ENCODE results near the gene TMEM181. TPM values are rescaled to one million over a fixed set of nuclear protein-coding genes. Genes with fewer than 3 reads are reported as not detected.

The TMEM181 gene
- total and polyA plus RNA-seq, 2 of the 13 experiments (the other 11 are each of a cell fraction or from before 2014, with no cell fraction given), result 59.1 to 108 TPM

DNA sequence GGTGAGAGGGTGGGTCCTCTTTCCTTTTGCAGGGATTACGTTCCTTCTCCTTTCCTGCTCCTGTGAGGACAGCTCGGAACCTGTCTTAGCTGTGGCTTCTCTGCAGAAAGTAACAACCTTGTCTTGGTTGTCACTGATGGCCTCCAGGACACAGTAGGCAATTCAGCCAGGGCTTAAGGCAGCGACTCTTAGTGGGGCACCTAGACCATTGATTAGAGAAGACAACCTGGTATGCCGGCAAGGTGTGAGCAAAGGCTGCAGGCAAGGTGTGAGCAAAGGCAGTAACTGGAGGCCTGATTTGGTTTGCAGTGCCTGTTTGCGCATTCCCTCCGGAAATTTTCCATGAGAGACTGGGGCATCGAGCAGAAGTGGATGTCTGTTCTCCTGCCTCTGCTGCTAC, 47.0 kb downstream of the TMEM181 start:
- 96% methylated on average over 7 of the region's 7 CpGs for WGBS (ENCODE audit: low lambda C conversion rate)
- no peak for DNase-seq (ENCODE audit: low spot score)
- ATAC-seq, result no peak
- no peak overlapping the region for H3K4me3 ChIP-seq (replicated peaks in 1 of 3; ENCODE audit: insufficient read depth in 1 of 3, low read depth in 2 of 3, low read length in 3 of 3)
- H3K4me2 ChIP-seq (ENCODE audit: low read depth, low read length), result no peak overlapping the region
- intact Hi-C loops (cut with micrococcal nuclease; ENCODE audit: unreplicated experiment) (no loop called here), in situ Hi-C loops (cut with HindIII; ENCODE audit: extremely low pct_ligation_motif_present, low pct_unique_long_range_greater_than_20kb) (no loop called here)
- H3K9me3 ChIP-seq (ENCODE audit: low read length), result no peaks in the 10 kb centered on the region
- H3K9ac ChIP-seq (ENCODE audit: insufficient read depth, low read depth, low read length), result no peak overlapping the region
- peaks cover 18% of the 10 kb centered on the region for H3K79me2 ChIP-seq (ENCODE audit: insufficient read depth, low read length)
- H2AFZ ChIP-seq (ENCODE audit: low read length), result no peak overlapping the region
- peaks cover 70 to 99% of the 10 kb centered on the region in 2 experiments for H3K36me3 ChIP-seq (replicated peaks in 1 of 2; ENCODE audit: control insufficient read depth in 1 of 2, insufficient read depth in 2 of 2, low read length in 2 of 2)
- ChIA-PET CTCF (ENCODE audit: low intra/inter-chr PET ratio, low total read pairs) (no interaction called here), POLR2A (no interaction called here)
- 0 out of 2 replicates have a peak, but pooled peaks have one; percentile 22 for TF ChIP-seq MZF1 (CRISPR knock-in tag; IDR thresholded peaks at IDR 0.05; ENCODE audit: borderline replicate concordance)
- TF ChIP-seq, protein P1, sequence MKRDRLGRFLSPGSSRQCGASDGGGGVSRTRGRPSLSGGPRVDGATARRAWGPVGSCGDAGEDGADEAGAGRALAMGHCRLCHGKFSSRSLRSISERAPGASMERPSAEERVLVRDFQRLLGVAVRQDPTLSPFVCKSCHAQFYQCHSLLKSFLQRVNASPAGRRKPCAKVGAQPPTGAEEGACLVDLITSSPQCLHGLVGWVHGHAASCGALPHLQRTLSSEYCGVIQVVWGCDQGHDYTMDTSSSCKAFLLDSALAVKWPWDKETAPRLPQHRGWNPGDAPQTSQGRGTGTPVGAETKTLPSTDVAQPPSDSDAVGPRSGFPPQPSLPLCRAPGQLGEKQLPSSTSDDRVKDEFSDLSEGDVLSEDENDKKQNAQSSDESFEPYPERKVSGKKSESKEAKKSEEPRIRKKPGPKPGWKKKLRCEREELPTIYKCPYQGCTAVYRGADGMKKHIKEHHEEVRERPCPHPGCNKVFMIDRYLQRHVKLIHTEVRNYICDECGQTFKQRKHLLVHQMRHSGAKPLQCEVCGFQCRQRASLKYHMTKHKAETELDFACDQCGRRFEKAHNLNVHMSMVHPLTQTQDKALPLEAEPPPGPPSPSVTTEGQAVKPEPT (CRISPR knock-in tag; IDR thresholded peaks at IDR 0.05; ENCODE audit: low read depth), result no peak
- FAIRE-seq, result no peak
- H3K4me1 ChIP-seq (ENCODE audit: insufficient read depth, low read length), result no peaks in the 10 kb centered on the region
- H4K20me1 ChIP-seq (ENCODE audit: insufficient read depth, low read length), result peaks cover 40% of the 10 kb centered on the region; the same call in 1 of the 2 replicates
- no TSS peak for BruUV-seq (replicated peaks)
- no peaks in the 10 kb centered on the region for H3K27me3 ChIP-seq (ENCODE audit: control insufficient read depth in 1 of 2, insufficient read depth in 2 of 2, low read length in 2 of 2)
- H3K27ac ChIP-seq (ENCODE audit: extremely low read length, insufficient read depth, low read length), result no peak overlapping the region

DNA sequence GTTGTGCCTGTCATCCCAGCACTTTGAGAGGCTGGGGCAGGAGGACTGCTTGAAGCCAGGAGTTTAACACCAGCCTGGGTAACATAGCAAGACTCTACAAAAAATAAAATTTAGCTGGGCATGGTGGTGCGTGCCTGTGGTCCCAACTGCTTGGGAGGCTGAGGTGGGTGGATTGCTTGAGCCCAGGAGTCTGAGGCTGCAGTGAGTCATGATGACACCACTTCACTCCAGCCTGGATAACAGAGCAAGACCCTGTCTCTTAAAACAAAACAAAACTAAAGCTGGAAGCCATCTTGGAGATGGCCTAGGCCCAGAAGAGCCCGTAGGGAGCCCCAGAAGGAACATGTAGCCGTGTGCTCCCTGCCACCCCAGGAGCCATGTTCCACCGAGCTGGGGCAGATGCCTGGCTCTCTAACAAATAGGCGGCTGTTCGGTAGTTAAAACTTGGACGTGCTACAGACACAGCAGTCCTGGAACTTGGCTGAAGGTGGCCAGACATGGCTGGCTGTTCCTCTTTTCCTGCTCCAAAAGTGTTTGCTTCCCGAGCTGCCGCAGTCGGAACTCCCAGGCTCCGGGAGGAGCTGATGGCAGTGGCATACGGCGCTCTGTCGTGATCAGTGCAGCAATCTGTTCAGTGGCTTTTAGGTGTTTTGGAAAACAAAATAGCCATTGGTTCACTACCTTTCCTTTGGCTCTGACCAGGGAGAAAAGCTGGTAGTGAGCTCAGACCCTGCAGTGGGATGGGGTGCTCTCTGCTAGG, 47.7 kb downstream of the TMEM181 start:
- Histone ChIP-seq H4K20me1 (ENCODE audit: insufficient read depth, low read length) (peaks cover 43% of the 10 kb centered on the region; the same call in 1 of the 2 replicates), H3K4me2 (ENCODE audit: low read depth, low read length) (no peak overlapping the region), H2AFZ (ENCODE audit: low read length) (no peak overlapping the region), H3K36me3 (replicated peaks in 1 of 2; ENCODE audit: control insufficient read depth in 1 of 2, insufficient read depth in 2 of 2, low read length in 2 of 2) (peaks cover 71 to 99% of the 10 kb centered on the region in 2 experiments), H3K79me2 (ENCODE audit: insufficient read depth, low read length) (peaks cover 11% of the 10 kb centered on the region), H3K4me1 (ENCODE audit: insufficient read depth, low read length) (no peaks in the 10 kb centered on the region), H3K4me3 (replicated peaks in 1 of 3; ENCODE audit: insufficient read depth in 1 of 3, low read depth in 2 of 3, low read length in 3 of 3) (no peak overlapping the region), H3K9ac (ENCODE audit: insufficient read depth, low read depth, low read length) (no peak overlapping the region), H3K9me3 (ENCODE audit: low read length) (no peaks in the 10 kb centered on the region), H3K27ac (ENCODE audit: extremely low read length, insufficient read depth, low read length) (no peak overlapping the region), H3K27me3 (ENCODE audit: control insufficient read depth in 1 of 2, insufficient read depth in 2 of 2, low read length in 2 of 2) (no peaks in the 10 kb centered on the region)
- FAIRE-seq (no peak), DNase-seq (ENCODE audit: low spot score) (no peak), ATAC-seq (no peak)
- ChIA-PET POLR2A (no interaction called here), CTCF (ENCODE audit: low intra/inter-chr PET ratio, low total read pairs) (no interaction called here)
- no peak for TF ChIP-seq SAP130 (CRISPR knock-in tag; IDR thresholded peaks at IDR 0.05; ENCODE audit: low read depth)
- no peak for TF ChIP-seq NONO (IDR thresholded peaks at IDR 0.05)
- no peak for TF ChIP-seq NONO (CRISPR knock-in tag; conservative IDR thresholded peaks at IDR 0.05)
- TF ChIP-seq ELF3 (CRISPR knock-in tag; IDR thresholded peaks at IDR 0.05), result no peak
- no peak for TF ChIP-seq ZNF143 (CRISPR knock-in tag; IDR thresholded peaks at IDR 0.05)
- no peak for TF ChIP-seq ZNF530 (CRISPR knock-in tag; IDR thresholded peaks at IDR 0.05; ENCODE audit: low read depth)
- TF ChIP-seq ZNF24 (IDR thresholded peaks at IDR 0.05), result no peak
- TF ChIP-seq, protein P2, sequence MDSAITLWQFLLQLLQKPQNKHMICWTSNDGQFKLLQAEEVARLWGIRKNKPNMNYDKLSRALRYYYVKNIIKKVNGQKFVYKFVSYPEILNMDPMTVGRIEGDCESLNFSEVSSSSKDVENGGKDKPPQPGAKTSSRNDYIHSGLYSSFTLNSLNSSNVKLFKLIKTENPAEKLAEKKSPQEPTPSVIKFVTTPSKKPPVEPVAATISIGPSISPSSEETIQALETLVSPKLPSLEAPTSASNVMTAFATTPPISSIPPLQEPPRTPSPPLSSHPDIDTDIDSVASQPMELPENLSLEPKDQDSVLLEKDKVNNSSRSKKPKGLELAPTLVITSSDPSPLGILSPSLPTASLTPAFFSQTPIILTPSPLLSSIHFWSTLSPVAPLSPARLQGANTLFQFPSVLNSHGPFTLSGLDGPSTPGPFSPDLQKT (CRISPR knock-in tag; IDR thresholded peaks at IDR 0.05; ENCODE audit: borderline replicate concordance), result no peak
- no peak for TF ChIP-seq PTBP1 (IDR thresholded peaks at IDR 0.05; ENCODE audit: low read depth, low read length, poor library complexity, severe bottlenecking)
- WGBS (ENCODE audit: low lambda C conversion rate), result 98% methylated on average over 13 of the region's 14 CpGs
- BruUV-seq (replicated peaks), result no TSS peak
- intact Hi-C loops (cut with micrococcal nuclease; ENCODE audit: unreplicated experiment), result no loop called here
- in situ Hi-C loops (cut with HindIII; ENCODE audit: extremely low pct_ligation_motif_present, low pct_unique_long_range_greater_than_20kb), result no loop called here

Measured in HepG2 (cell line).